ENCODE results near the gene ZBTB20. TPM values are rescaled to one million over a fixed set of nuclear protein-coding genes. Genes with fewer than 3 reads are reported as not detected.

ZBTB20 gene
- total RNA-seq, 1 experiment from 2014 or later, result 0.62 TPM

GRCh38 chr3:114877378-114878113, 269.5 kb downstream of the ZBTB20 start:
- DNase-seq, result no peak

DNA sequence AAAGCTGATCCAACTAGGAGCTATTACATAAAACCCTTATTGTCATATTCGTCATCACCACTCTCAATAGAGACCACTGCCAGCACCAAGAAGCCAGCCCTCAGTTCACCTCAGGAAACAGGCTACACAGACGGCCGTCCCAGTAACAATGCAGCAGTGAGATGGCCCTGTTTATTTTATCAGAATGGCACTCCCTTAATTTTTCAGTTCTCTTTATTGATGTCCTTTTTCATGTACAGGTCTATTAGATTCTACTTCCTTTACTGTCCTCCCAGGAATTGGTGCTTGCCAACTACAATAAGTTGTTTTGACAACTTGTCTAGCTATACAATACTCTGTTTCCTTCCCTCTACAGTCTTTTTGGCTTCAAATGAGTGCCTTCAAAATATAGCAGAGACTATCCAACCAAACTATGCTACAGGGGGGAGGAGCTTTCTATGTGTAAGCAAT, 272.5 kb downstream of the ZBTB20 start:
- H3K27me3 ChIP-seq (ENCODE audit: control insufficient read depth, insufficient read depth, low read length), result no peaks in the 10 kb centered on the region
- H3K36me3 ChIP-seq (replicated peaks; ENCODE audit: control insufficient read depth, insufficient read depth, low read length), result no peaks in the 10 kb centered on the region
- DNase-seq, result no peak
- no peak overlapping the region for H3K4me3 ChIP-seq (ENCODE audit: insufficient read depth, low read depth, low read length)

More at GRCh38 chr3:114877378-114878113, 269.5 kb downstream of the ZBTB20 start:
- Histone ChIP-seq H3K27me3 (ENCODE audit: control insufficient read depth, insufficient read depth, low read length) (no peaks in the 10 kb centered on the region), H3K4me3 (ENCODE audit: insufficient read depth, low read depth, low read length) (no peak overlapping the region), H3K36me3 (replicated peaks; ENCODE audit: control insufficient read depth, insufficient read depth, low read length) (no peaks in the 10 kb centered on the region)

DNA sequence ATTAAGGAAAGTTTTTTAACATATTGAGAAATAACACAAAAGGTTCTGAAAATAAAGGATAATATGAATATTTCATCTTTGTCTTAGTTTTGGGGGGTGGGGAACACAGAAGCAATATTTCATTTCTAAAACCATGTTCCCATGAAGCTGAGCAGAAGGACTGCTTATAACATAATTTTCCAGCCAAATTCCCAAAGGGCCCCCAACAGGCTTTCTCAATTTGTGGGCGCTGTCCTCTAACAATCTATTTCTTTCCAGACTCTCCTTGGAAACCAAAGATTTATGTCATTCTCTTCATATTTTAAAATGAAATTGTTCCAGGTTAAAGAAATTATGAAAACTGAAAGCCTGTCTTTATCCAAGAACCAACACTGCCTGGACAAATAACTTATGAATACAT, 273.5 kb downstream of the ZBTB20 start:
- Histone ChIP-seq H3K36me3 (replicated peaks; ENCODE audit: control insufficient read depth, insufficient read depth, low read length) (no peaks in the 10 kb centered on the region), H3K27me3 (ENCODE audit: control insufficient read depth, insufficient read depth, low read length) (no peaks in the 10 kb centered on the region), H3K4me3 (ENCODE audit: insufficient read depth, low read depth, low read length) (no peak overlapping the region)
- DNase-seq, result no peak

DNA sequence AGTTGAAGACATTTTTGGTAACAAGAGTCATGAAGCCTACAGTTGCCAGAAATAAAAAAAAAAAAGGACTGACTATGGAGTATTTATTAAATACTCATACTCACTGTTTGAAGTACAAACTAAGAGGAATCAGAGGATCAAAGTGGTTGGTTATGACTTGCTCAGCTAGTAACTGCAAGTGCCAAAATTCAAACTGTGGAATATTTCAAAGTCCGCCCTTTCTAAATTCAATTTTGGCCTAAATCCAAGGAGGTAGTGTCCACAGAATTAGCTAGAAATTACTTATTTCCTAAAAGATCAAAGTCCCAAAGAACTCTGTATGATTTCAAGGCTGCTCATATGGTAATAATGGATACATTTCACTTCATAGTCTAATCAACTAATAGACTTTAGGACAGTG, 274.5 kb downstream of the ZBTB20 start:
- no peaks in the 10 kb centered on the region for H3K27me3 ChIP-seq (ENCODE audit: control insufficient read depth, insufficient read depth, low read length)
- H3K36me3 ChIP-seq (replicated peaks; ENCODE audit: control insufficient read depth, insufficient read depth, low read length), result no peaks in the 10 kb centered on the region
- H3K4me3 ChIP-seq (ENCODE audit: insufficient read depth, low read depth, low read length), result no peak overlapping the region
- DNase-seq, result no peak

DNA sequence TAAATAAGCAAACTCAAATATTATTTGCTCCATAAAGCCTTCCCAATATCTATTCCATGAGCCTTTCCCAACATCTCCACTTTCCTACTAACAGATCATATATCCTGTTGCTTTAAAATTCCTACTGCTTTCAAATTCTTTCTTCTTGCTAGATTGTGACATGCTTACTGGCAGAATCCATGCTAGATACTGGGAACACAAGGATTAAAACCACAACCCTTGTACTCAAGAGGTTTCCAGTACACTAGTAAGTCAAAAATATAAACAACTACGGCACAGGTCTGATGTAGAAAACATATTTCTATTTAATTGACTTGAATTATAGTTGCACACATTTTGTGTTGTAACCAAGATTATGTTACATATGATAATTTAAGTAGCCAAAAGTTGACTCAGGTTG, 275.0 kb downstream of the ZBTB20 start:
- DNase-seq, result no peak
- Histone ChIP-seq H3K27me3 (ENCODE audit: control insufficient read depth, insufficient read depth, low read length) (no peaks in the 10 kb centered on the region), H3K4me3 (ENCODE audit: insufficient read depth, low read depth, low read length) (no peak overlapping the region), H3K36me3 (replicated peaks; ENCODE audit: control insufficient read depth, insufficient read depth, low read length) (no peaks in the 10 kb centered on the region)

- Histone ChIP-seq H3K4me3 (ENCODE audit: insufficient read depth, low read depth, low read length) (no peak overlapping the region), H3K36me3 (replicated peaks; ENCODE audit: control insufficient read depth, insufficient read depth, low read length) (no peaks in the 10 kb centered on the region), H3K27me3 (ENCODE audit: control insufficient read depth, insufficient read depth, low read length) (no peaks in the 10 kb centered on the region)
- no peak for DNase-seq
Measured at GRCh38 chr3:114867835-114868503, 279.1 kb downstream of the ZBTB20 start.

DNA sequence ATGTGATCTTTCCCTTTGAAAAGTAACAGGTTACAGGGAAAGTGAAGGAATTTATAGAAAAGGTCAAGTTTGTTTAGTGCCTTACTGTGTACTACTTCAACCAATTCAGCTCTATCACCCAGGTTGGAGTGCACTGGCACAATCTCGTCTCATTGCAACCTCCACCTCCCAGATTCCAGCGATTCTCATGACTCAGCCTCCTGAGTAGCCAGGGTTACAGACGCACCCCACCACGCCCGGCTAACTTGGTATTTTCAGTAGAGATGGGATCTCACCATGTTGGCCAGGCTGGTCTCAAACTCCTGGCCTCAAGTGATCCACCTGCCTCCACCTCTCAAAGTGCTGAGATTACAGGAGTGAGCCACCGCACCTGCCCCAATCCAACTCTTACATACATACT, 279.7 kb downstream of the ZBTB20 start:
- no peak overlapping the region for H3K4me3 ChIP-seq (ENCODE audit: insufficient read depth, low read depth, low read length)
- no peak for DNase-seq
- no peaks in the 10 kb centered on the region for H3K27me3 ChIP-seq (ENCODE audit: control insufficient read depth, insufficient read depth, low read length)
- H3K36me3 ChIP-seq (replicated peaks; ENCODE audit: control insufficient read depth, insufficient read depth, low read length), result no peaks in the 10 kb centered on the region

DNA sequence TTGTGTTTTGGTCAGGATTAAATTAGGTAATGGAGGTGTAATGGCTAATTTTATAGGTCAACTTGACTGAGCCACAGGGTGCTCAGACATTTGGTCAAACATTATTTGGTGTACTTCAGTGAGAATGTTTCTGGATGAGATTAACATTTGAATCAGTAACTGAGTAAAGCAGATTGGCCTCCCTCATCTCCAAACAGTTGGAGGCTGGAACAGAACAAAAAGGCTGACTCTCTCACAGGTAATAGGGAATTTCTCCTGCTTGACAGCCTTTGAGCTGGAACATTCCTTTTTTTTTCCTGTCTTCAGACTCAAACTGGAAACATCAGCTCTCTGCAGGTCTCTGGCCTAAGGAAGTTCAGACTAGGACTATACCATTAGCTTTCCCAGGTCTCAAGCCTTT, 280.7 kb downstream of the ZBTB20 start:
- Histone ChIP-seq H3K36me3 (replicated peaks; ENCODE audit: control insufficient read depth, insufficient read depth, low read length) (no peaks in the 10 kb centered on the region), H3K27me3 (ENCODE audit: control insufficient read depth, insufficient read depth, low read length) (no peaks in the 10 kb centered on the region), H3K4me3 (ENCODE audit: insufficient read depth, low read depth, low read length) (no peak overlapping the region)
- DNase-seq, result no peak

- Histone ChIP-seq H3K36me3 (replicated peaks; ENCODE audit: control insufficient read depth, insufficient read depth, low read length) (no peaks in the 10 kb centered on the region), H3K27me3 (ENCODE audit: control insufficient read depth, insufficient read depth, low read length) (no peaks in the 10 kb centered on the region), H3K4me3 (ENCODE audit: insufficient read depth, low read depth, low read length) (no peak overlapping the region)
- DNase-seq, result no peak
Measured at GRCh38 chr3:114864970-114865369, 282.1 kb downstream of the ZBTB20 start.

- DNase-seq, result no peak
- no peak overlapping the region for H3K4me3 ChIP-seq (ENCODE audit: insufficient read depth, low read depth, low read length)
- no peaks in the 10 kb centered on the region for H3K36me3 ChIP-seq (replicated peaks; ENCODE audit: control insufficient read depth, insufficient read depth, low read length)
- no peaks in the 10 kb centered on the region for H3K27me3 ChIP-seq (ENCODE audit: control insufficient read depth, insufficient read depth, low read length)
Measured at GRCh38 chr3:114863848-114864247, 283.2 kb downstream of the ZBTB20 start.

GRCh38 chr3:114861666-114862065, 285.4 kb downstream of the ZBTB20 start:
- Histone ChIP-seq H3K4me3 (ENCODE audit: insufficient read depth, low read depth, low read length) (no peak overlapping the region), H3K36me3 (replicated peaks; ENCODE audit: control insufficient read depth, insufficient read depth, low read length) (no peaks in the 10 kb centered on the region), H3K27me3 (ENCODE audit: control insufficient read depth, insufficient read depth, low read length) (no peaks in the 10 kb centered on the region)
- no peak for DNase-seq

DNA sequence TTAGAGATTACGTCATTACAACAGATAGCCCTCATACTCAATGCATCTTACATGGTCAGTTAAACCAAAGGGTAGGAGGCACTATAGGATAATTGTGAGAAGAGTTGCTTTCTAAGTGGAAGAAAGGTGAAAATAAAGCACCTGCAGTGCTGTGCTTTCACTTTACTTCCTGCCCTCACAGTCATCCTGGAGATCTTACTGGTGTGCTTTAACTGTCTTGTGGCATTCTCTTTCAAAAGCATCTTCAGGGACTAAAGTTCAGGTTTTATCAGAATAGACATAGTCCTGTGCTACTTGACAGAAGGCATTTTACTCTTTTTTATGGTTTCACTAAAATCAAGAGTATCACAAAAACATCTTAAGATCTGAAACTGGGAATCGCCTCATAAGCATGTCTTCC, 286.6 kb downstream of the ZBTB20 start:
- DNase-seq, result no peak
- Histone ChIP-seq H3K4me3 (ENCODE audit: insufficient read depth, low read depth, low read length) (no peak overlapping the region), H3K27me3 (ENCODE audit: control insufficient read depth, insufficient read depth, low read length) (no peaks in the 10 kb centered on the region), H3K36me3 (replicated peaks; ENCODE audit: control insufficient read depth, insufficient read depth, low read length) (no peaks in the 10 kb centered on the region)

- no peaks in the 10 kb centered on the region for H3K36me3 ChIP-seq (replicated peaks; ENCODE audit: control insufficient read depth, insufficient read depth, low read length)
- H3K27me3 ChIP-seq (ENCODE audit: control insufficient read depth, insufficient read depth, low read length), result no peaks in the 10 kb centered on the region
Measured at GRCh38 chr3:114858329-114858728, 288.8 kb downstream of the ZBTB20 start.

GRCh38 chr3:114857299-114857701, 289.8 kb downstream of the ZBTB20 start:
- H3K27me3 ChIP-seq (ENCODE audit: control insufficient read depth, insufficient read depth, low read length), result no peaks in the 10 kb centered on the region
- no peak for DNase-seq
- H3K4me3 ChIP-seq (ENCODE audit: insufficient read depth, low read depth, low read length), result no peak overlapping the region
- no peaks in the 10 kb centered on the region for H3K36me3 ChIP-seq (replicated peaks; ENCODE audit: control insufficient read depth, insufficient read depth, low read length)

More at GRCh38 chr3:114858329-114858728, 288.8 kb downstream of the ZBTB20 start:
- no peak overlapping the region for H3K4me3 ChIP-seq (ENCODE audit: insufficient read depth, low read depth, low read length)
- DNase-seq, result no peak

- DNase-seq, result no peak
- Histone ChIP-seq H3K27me3 (ENCODE audit: control insufficient read depth, insufficient read depth, low read length) (no peaks in the 10 kb centered on the region), H3K36me3 (replicated peaks; ENCODE audit: control insufficient read depth, insufficient read depth, low read length) (no peaks in the 10 kb centered on the region), H3K4me3 (ENCODE audit: insufficient read depth, low read depth, low read length) (no peak overlapping the region)
Measured at GRCh38 chr3:114856835-114857234, 290.3 kb downstream of the ZBTB20 start.
